ENCODE data around the gene STATH. TPM values are rescaled to one million over a fixed set of nuclear protein-coding genes. Genes with fewer than 3 reads are reported as not detected.

The STATH gene, protein sequence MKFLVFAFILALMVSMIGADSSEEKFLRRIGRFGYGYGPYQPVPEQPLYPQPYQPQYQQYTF
- total RNA-seq: not detected in 2 replicates

DNA sequence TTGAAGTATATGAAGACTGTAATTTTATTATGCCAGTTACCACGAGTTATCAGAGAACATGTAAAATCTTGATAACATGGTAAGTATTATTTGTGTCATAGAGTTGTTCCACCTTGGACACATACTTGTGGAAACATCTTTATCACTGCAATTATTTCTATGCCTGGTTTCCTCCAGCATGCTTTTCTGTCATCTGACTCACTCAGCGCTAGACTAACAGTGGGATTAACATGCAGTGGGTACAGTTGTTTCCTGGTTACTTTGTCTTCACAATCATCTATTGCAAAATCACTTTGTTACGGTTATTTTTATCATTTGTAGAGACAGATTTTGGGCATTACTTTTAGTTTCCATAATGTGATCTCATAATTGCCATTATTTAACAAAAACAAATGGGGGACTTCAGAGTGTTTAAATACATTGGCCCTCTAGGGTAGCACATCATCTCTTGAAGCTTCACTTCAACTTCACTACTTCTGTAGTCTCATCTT lies at the start of gene STATH:
Gene STATH, plus strand, starts transcription at position 441 of the 491 bp plus-strand sequence. CDS start 2,472 bp downstream, outside the sequence.

DNA sequence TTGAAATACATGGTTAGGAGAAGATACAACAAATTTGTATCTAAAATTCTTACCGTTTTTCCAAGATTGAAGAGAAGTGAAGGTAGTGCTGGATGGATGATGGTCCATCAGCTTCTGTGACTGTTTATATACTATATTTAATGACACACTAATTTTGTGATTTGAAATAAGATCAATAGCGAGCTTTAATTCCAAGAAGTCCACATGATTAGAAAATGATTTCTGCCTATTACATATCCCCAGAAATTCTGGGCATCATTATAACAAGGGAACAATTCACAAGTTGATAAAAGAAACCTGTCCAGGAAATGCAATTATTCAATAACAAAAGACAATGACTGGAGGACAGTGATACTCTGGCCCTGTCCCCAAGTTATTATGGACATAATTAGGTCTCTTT lies 30.1 kb upstream of the STATH start, which contains the start of gene CSN2:
Gene CSN2, minus strand, starts transcription at position 101 of the 400 bp plus-strand sequence. CDS start 4,733 bp downstream, outside the sequence.

DNA sequence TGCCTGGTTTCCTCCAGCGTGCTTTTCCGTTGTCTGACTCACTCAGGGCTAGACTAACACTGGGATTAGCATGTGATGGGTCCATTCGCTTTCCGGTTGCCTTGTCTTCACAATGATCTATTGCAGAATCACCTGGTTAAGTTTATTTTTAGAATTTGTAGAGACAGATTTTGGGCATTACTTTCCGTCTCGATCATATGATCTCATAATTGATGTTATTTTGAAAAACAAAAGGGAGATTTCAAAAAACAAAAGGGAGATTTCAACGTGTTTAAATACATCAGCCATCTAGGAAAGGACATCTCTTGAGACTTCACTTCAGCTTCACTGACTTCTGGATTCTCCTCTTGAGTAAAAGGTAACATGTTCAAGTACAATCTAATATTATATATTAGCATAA lies 32.4 kb downstream of the STATH start, which contains the start of gene HTN3:
Gene HTN3, plus strand, starts transcription at position 301 of the 400 bp plus-strand sequence. CDS start 2,282 bp downstream, outside the sequence.

DNA sequence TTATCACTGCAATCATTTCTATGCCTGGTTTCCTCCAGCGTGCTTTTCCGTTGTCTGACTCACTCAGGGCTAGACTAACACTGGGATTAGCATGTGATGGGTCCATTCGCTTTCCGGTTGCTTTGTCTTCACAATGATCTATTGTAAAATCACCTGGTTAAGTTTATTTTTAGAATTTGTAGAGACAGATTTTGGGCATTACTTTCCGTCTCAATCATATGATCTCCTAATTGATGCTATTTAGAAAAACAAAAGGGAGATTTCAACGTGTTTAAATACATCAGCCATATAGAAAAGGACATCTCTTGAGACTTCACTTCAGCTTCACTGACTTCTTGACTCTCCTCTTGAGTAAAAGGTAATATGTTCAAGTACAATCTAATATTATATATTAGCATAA lies 54.4 kb downstream of the STATH start, which contains the start of gene HTN1:
Gene HTN1, plus strand, starts transcription at position 301 of the 400 bp plus-strand sequence. CDS start 2,639 bp downstream, outside the sequence.

Other genes with a start within 250 kb of the STATH start
- gene SULT1B1, start 235.3 kb upstream of the STATH start, total RNA-seq: not detected in 2 replicates
- not detected in 2 replicates for gene SULT1E1, start 135.8 kb upstream of the STATH start, total RNA-seq
- not detected in 2 replicates for gene CSN1S1, start 64.9 kb upstream of the STATH start, total RNA-seq
- gene CSN2, start 30.2 kb upstream of the STATH start, total RNA-seq: not detected in 2 replicates
- gene HTN3, start 32.5 kb downstream of the STATH start, total RNA-seq: not detected in 2 replicates
- not detected in 2 replicates for gene HTN1, start 54.5 kb downstream of the STATH start, total RNA-seq
- not detected in 2 replicates for gene PRR27, start 158.3 kb downstream of the STATH start, total RNA-seq
- gene ODAM, start 199.8 kb downstream of the STATH start, total RNA-seq: 1.2 and 2.0 TPM in 2 replicates
- gene FDCSP, start 230.2 kb downstream of the STATH start, total RNA-seq: not detected in 2 replicates
- not detected in 2 replicates for gene CSN3, start 246.6 kb downstream of the STATH start, total RNA-seq